ENCODE measurements around the gene UFL1. TPM values are rescaled to one million over a fixed set of nuclear protein-coding genes. Genes with fewer than 3 reads are reported as not detected.

The UFL1 gene
- polyA plus RNA-seq, 1 of the 3 experiments (the other 2 are of a cell fraction): 3.1 TPM

GRCh38 chr6:96582021-96582420 is 60.4 kb downstream of the UFL1 start (continued):
- TF ChIP-seq REST (IDR thresholded peaks at IDR 0.05; ENCODE audit: low read depth, low read length): no peak
- TF ChIP-seq FOXJ3 (CRISPR knock-in tag; IDR thresholded peaks at IDR 0.05): no peak
- TF ChIP-seq NFIC (IDR thresholded peaks at IDR 0.05; ENCODE audit: borderline replicate concordance): no peak
- TF ChIP-seq RXRA (IDR thresholded peaks at IDR 0.05; ENCODE audit: borderline replicate concordance, low read depth): no peak
- no peak for TF ChIP-seq SIN3A (IDR thresholded peaks at IDR 0.05; ENCODE audit: borderline replicate concordance, low read depth, low read length)
- no peak for TF ChIP-seq SMC3 (IDR thresholded peaks at IDR 0.05; ENCODE audit: low read depth, low read length)

GRCh38 chr6:96582436-96582835 is 60.8 kb downstream of the UFL1 start:
- Histone ChIP-seq H3K27me3 (ENCODE audit: insufficient read depth) (no peaks in the 10 kb centered on the region), H3K4me3 (ENCODE audit: low read depth in 2 of 2, low read length in 1 of 2) (no peak overlapping the region), H3K9me2 (no peaks in the 10 kb centered on the region), H3F3A (replicated peaks; ENCODE audit: insufficient read depth) (no peaks in the 10 kb centered on the region), H4K20me1 (ENCODE audit: insufficient read depth) (no peaks in the 10 kb centered on the region), H3K27ac (ENCODE audit: low read depth in 2 of 2, low read length in 1 of 2) (no peak overlapping the region), H3K36me3 (replicated peaks in 1 of 2; ENCODE audit: control insufficient read depth in 1 of 2, insufficient read depth in 2 of 2, low read length in 1 of 2) (no peaks in the 10 kb centered on the region), H3K79me2 (ENCODE audit: insufficient read depth) (no peaks in the 10 kb centered on the region), H3K9ac (no peak overlapping the region), H3K4me1 (ENCODE audit: control insufficient read depth in 1 of 2, insufficient read depth in 2 of 2, low read depth in 1 of 2, low read length in 1 of 2) (no peaks in the 10 kb centered on the region), H2AFZ (ENCODE audit: low read depth) (no peak overlapping the region), H3K9me3 (no peaks in the 10 kb centered on the region), H3K4me2 (no peak overlapping the region)
- ChIA-PET POLR2A (no interaction called here), CTCF (no interaction called here)
- 38% methylated on average over 1 of the region's 1 CpG for WGBS (ENCODE audit: low lambda C conversion rate)
- DNase-seq: no peak
- TF ChIP-seq MXI1 (IDR thresholded peaks at IDR 0.05; ENCODE audit: low read depth, low read length) (no peak), JUND (IDR thresholded peaks at IDR 0.05) (no peak), EP300 (IDR thresholded peaks at IDR 0.05; ENCODE audit: borderline replicate concordance in 1 of 2, low read depth in 1 of 2, low read length in 1 of 2) (no peak), SMC3 (IDR thresholded peaks at IDR 0.05; ENCODE audit: low read depth, low read length) (no peak), TCF12 (IDR thresholded peaks at IDR 0.05) (no peak), TEAD4 (IDR thresholded peaks at IDR 0.05; ENCODE audit: borderline replicate concordance, insufficient read depth) (no peak), USF2 (IDR thresholded peaks at IDR 0.05; ENCODE audit: borderline replicate concordance, low read depth, low read length) (no peak), NFIC (IDR thresholded peaks at IDR 0.05; ENCODE audit: borderline replicate concordance) (no peak), RCOR1 (IDR thresholded peaks at IDR 0.05; ENCODE audit: low read length) (no peak), IRF3 (IDR thresholded peaks at IDR 0.05; ENCODE audit: low read depth, low read length) (no peak), CHD2 (IDR thresholded peaks at IDR 0.05; ENCODE audit: low read length, partially characterized antibody) (no peak), RFX5 (IDR thresholded peaks at IDR 0.05; ENCODE audit: low read length) (no peak), NRF1 (IDR thresholded peaks at IDR 0.05; ENCODE audit: low read depth, low read length) (no peak)

Measured in SK-N-SH (cell line).